Measurements from ENCODE around the gene IL21R. TPM values are rescaled to one million over a fixed set of nuclear protein-coding genes. Genes with fewer than 3 reads are reported as not detected.
A peak's percentile ranks its signal among the peaks of the same experiment; 100 is the strongest.

Gene IL21R
- total and polyA plus RNA-seq, 10 of the 15 experiments (the other 5 are each of a cell fraction or from before 2014, with no cell fraction given): 5.3 to 138 (median 82.5) TPM

- TF ChIP-seq ZNF687 (IDR thresholded peaks at IDR 0.05) (peak; percentile 73), E2F8 (IDR thresholded peaks at IDR 0.05; ENCODE audit: low read depth, partially characterized antibody) (no peak), EED (IDR thresholded peaks at IDR 0.05; ENCODE audit: low read depth) (peak; percentile 97), E2F4 (IDR thresholded peaks at IDR 0.05; ENCODE audit: low read depth, low read length) (0 out of 2 replicates have a peak, but pooled peaks have one; percentile 29), IKZF2 (IDR thresholded peaks at IDR 0.05) (peak; percentile 89 to 91), SREBF1 (IDR thresholded peaks at IDR 0.05; ENCODE audit: low read length) (0 out of 2 replicates have a peak, but pooled peaks have one; percentile 24), USF2 (IDR thresholded peaks at IDR 0.05; ENCODE audit: borderline replicate concordance, low read depth, low read length) (no peak), HSF1 (IDR thresholded peaks at IDR 0.05; ENCODE audit: low read depth, low read length) (no peak), CEBPZ (IDR thresholded peaks at IDR 0.05; ENCODE audit: low read depth, low read length) (no peak), RUNX3 (IDR thresholded peaks at IDR 0.05; ENCODE audit: low read length) (no peak), GATAD2B (conservative IDR thresholded peaks at IDR 0.05; ENCODE audit: low read depth) (peak; percentile 75), PKNOX1 (IDR thresholded peaks at IDR 0.05) (no peak)
Measured at GRCh38 chr16:27405546-27406451, 3.8 kb downstream of the IL21R start (continued).
